H1 (cell line): ENCODE measurements around the gene DOCK9. TPM values are rescaled to one million over a fixed set of nuclear protein-coding genes. Genes with fewer than 3 reads are reported as not detected.
A peak's percentile ranks its signal among the peaks of the same experiment; 100 is the strongest.

ENCODE experiments used
- CTCF ChIA-PET: fragments of 300-600 bp; sonication (Branson Sonifier 250); formaldehyde crosslinking; loops from one replicate; lab custom pipeline; 2021; ENCODE audit not compliant: partially characterized antibody; lab: Charles Lee
- POLR2A ChIA-PET: fragments of 300-600 bp; sonication (Branson Sonifier 250); formaldehyde crosslinking; loops from one replicate; lab custom pipeline; 2021; ENCODE audit warnings: inconsistent platforms; ENCODE audit not compliant: partially characterized antibody; lab: Charles Lee
- DNase-seq, 2 experiments: peaks; one replicate each; pipeline versions ENCODE4 v3.0.0 to v3.0.0-alpha.2; 2010 to 2022; ENCODE audit warnings: low spot score in 2 of 2, low read depth in 1 of 2, mixed read lengths in 1 of 2
- FAIRE-seq: peaks from 2 replicates; lab custom pipeline; 2011; peaks lifted over from hg19 to GRCh38; lab: Jason Lieb, UNC
- H2AFZ ChIP-seq: 2 replicates; pipeline ENCODE4 v1.8.1; 2012; ENCODE audit warnings: low read length, inconsistent platforms
- H2AK5ac ChIP-seq: 2 replicates; pipeline ENCODE4 v1.6.1; 2013; ENCODE audit warnings: low read depth, low read length
- H2BK120ac ChIP-seq: replicated peaks from 2 replicates; pipeline ENCODE3; 2013; ENCODE audit warnings: low read depth, low read length, inconsistent platforms
- H2BK12ac ChIP-seq: 2 replicates; pipeline ENCODE4 v1.6.1; 2013; ENCODE audit warnings: low read depth, low read length
- H2BK15ac ChIP-seq: 2 replicates; pipeline ENCODE4 v1.6.1; 2013; ENCODE audit warnings: low read length
- H2BK20ac ChIP-seq: 2 replicates; pipeline ENCODE4 v1.6.1; 2013; ENCODE audit warnings: low read length
- H2BK5ac ChIP-seq: 2 replicates; pipeline ENCODE4 v1.6.1; 2013; ENCODE audit warnings: low read depth, low read length
- H3K14ac ChIP-seq: 2 replicates; pipeline ENCODE4 v1.6.1; 2013; ENCODE audit warnings: inconsistent platforms; ENCODE audit not compliant: insufficient read length
- H3K18ac ChIP-seq: 2 replicates; pipeline ENCODE4 v1.6.1; 2013; ENCODE audit warnings: low read length; ENCODE audit errors: extremely low read depth
- H3K23ac ChIP-seq: 2 replicates; pipeline ENCODE4 v1.6.1; 2013; ENCODE audit warnings: inconsistent platforms; ENCODE audit not compliant: insufficient read length
- H3K23me2 ChIP-seq: 2 replicates; pipeline ENCODE4 v1.6.1; 2013; ENCODE audit warnings: low read depth, low read length
- H3K27ac ChIP-seq: 2 replicates; pipeline ENCODE4 v1.6.1; 2011; ENCODE audit warnings: low read depth, low read length, inconsistent platforms
- H3K27me3 ChIP-seq, 4 experiments: replicated peaks in 1 of 4; 1 replicate in 1 of 4; 2 replicates in 3 of 4; pipeline versions ENCODE4 v1.6.1 to v1.8.1; 2011 to 2013; ENCODE audit warnings: low read length in 3 of 4, mild to moderate bottlenecking in 3 of 4, inconsistent platforms in 2 of 4, mixed read lengths in 2 of 4, moderate library complexity in 1 of 4; ENCODE audit not compliant: control insufficient read depth in 3 of 4, insufficient read depth in 3 of 4; ENCODE audit errors: extremely low read depth in 1 of 4
- H3K36me3 ChIP-seq, 4 experiments: 2 replicates each; pipeline versions ENCODE4 v1.6.1 to v1.8.1; 2011 to 2013; ENCODE audit warnings: mild to moderate bottlenecking in 4 of 4, low read length in 3 of 4, moderate library complexity in 2 of 4, control low read depth in 1 of 4, inconsistent platforms in 1 of 4; ENCODE audit not compliant: insufficient read depth in 4 of 4, control insufficient read depth in 2 of 4
- H3K4ac ChIP-seq: replicated peaks from 2 replicates; pipeline ENCODE3; 2013; ENCODE audit warnings: low read length, low read depth, mixed read lengths, inconsistent platforms; ENCODE audit not compliant: insufficient read length
- H3K4me1 ChIP-seq, 4 experiments: replicated peaks in 1 of 4; 1 replicate in 1 of 4; 2 replicates in 3 of 4; pipeline versions ENCODE4 v1.6.1 to v1.8.1; 2011 to 2013; ENCODE audit warnings: low read length in 3 of 4, inconsistent platforms in 2 of 4, mixed read lengths in 1 of 4; ENCODE audit not compliant: insufficient read depth in 4 of 4, control insufficient read depth in 3 of 4
- H3K4me2 ChIP-seq, 2 experiments: 2 replicates each; pipeline versions ENCODE4 v1.6.1 to v1.8.1; 2011 to 2013; ENCODE audit warnings: low read depth in 2 of 2, low read length in 2 of 2, control low read depth in 1 of 2, inconsistent platforms in 1 of 2, mild to moderate bottlenecking in 1 of 2; ENCODE audit not compliant: insufficient read depth in 1 of 2
- H3K4me3 ChIP-seq, 4 experiments: fragments of 200-600, 300-600 bp in 1 of 4; sonication (generic), shearing (Covaris generic), sonication (Bioruptor Twin) in 1 of 4; 2 replicates each; pipeline versions ENCODE4 v1.5.1 to v1.8.1; 2011 to 2016; ENCODE audit warnings: low read length in 4 of 4, low read depth in 3 of 4, control low read depth in 2 of 4, inconsistent platforms in 2 of 4, mild to moderate bottlenecking in 2 of 4, mixed read lengths in 1 of 4, moderate library complexity in 1 of 4; ENCODE audit not compliant: insufficient read depth in 2 of 4; ENCODE audit errors: extremely low read depth in 1 of 4
- H3K56ac ChIP-seq: replicated peaks from 2 replicates; pipeline ENCODE3; 2013; ENCODE audit warnings: low read depth, mild to moderate bottlenecking, mixed read lengths, low read length, inconsistent platforms; ENCODE audit not compliant: insufficient read length
- H3K79me1 ChIP-seq: 2 replicates; pipeline ENCODE4 v1.6.1; 2013; ENCODE audit warnings: low read depth, low read length, control low read depth
- H3K79me2 ChIP-seq, 2 experiments: 2 replicates each; pipeline versions ENCODE4 v1.6.1 to v1.8.1; 2012 to 2013; ENCODE audit warnings: low read length in 2 of 2, mild to moderate bottlenecking in 2 of 2, inconsistent platforms in 1 of 2; ENCODE audit not compliant: insufficient read depth in 2 of 2, control insufficient read depth in 1 of 2
- H3K9ac ChIP-seq, 4 experiments: replicated peaks in 1 of 4; 1 replicate in 1 of 4; 2 replicates in 3 of 4; pipeline versions ENCODE4 v1.6.1 to v1.8.1; 2011 to 2013; ENCODE audit warnings: low read depth in 3 of 4, low read length in 3 of 4, control low read depth in 2 of 4, mild to moderate bottlenecking in 2 of 4, moderate library complexity in 2 of 4, inconsistent platforms in 1 of 4; ENCODE audit errors: extremely low read depth in 1 of 4
- H3K9me3 ChIP-seq, 2 experiments: 2 replicates each; pipeline versions ENCODE4 v1.6.1 to v1.8.1; 2012 to 2013; ENCODE audit warnings: mild to moderate bottlenecking in 2 of 2, moderate library complexity in 2 of 2, control low read depth in 1 of 2, inconsistent platforms in 1 of 2, low read depth in 1 of 2, low read length in 1 of 2, mixed read lengths in 1 of 2; ENCODE audit not compliant: insufficient read depth in 2 of 2
- H4K20me1 ChIP-seq, 2 experiments: replicated peaks in 1 of 2; 2 replicates each; pipeline versions ENCODE3 to v1.8.1; 2011 to 2013; ENCODE audit warnings: inconsistent platforms in 2 of 2, low read length in 2 of 2, mild to moderate bottlenecking in 1 of 2; ENCODE audit not compliant: insufficient read depth in 2 of 2, control insufficient read depth in 1 of 2
- H4K5ac ChIP-seq: 2 replicates; pipeline ENCODE4 v1.6.1; 2013; ENCODE audit warnings: low read length, low read depth, mixed read lengths, inconsistent platforms; ENCODE audit not compliant: insufficient read length
- H4K8ac ChIP-seq: 2 replicates; pipeline ENCODE4 v1.8.0; 2013; ENCODE audit warnings: mild to moderate bottlenecking, moderate library complexity, low read length, inconsistent platforms; ENCODE audit not compliant: insufficient read depth; ENCODE audit errors: extremely low read depth
- H4K91ac ChIP-seq: replicated peaks from 2 replicates; pipeline ENCODE3; 2013; ENCODE audit warnings: low read length, mixed read lengths, inconsistent platforms; ENCODE audit not compliant: insufficient read length
- ASH2L ChIP-seq: fragments of 200-600, 300-600 bp; sonication (generic); IDR thresholded peaks from one replicate; pipeline ENCODE4 v1.7.1; 2017; ENCODE audit warnings: low read length
- CEBPB ChIP-seq: IDR thresholded peaks from 2 replicates; pipeline ENCODE4 v1.6.1; 2012; ENCODE audit warnings: low read depth, low read length
- WGBS, 2 experiments: shearing (Covaris generic) in 1 of 2; methylation state at CpG; one replicate each; pipeline versions ENCODE4 v1.1.6 to v1.1.7; 2013 to 2015; ENCODE audit warnings: low lambda C conversion rate in 2 of 2, mixed read lengths in 2 of 2, inconsistent platforms in 1 of 2, low coverage in 1 of 2, missing lambda C conversion rate in 1 of 2; ENCODE audit not compliant: insufficient replicate concordance in 2 of 2, insufficient coverage in 1 of 2, insufficient read length in 1 of 2; ENCODE audit errors: extremely low coverage in 1 of 2, missing lambda C conversion rate in 1 of 2; 5-methylcytosine and 5-hydroxymethylcytosine counted together
- polyA plus RNA-seq, 7 experiments: library from polyadenylated mRNA; depleted of rRNA in 3 of 7; stranded (reverse) in 5 of 7; unstranded in 2 of 7; fragments of >200 nt in 5 of 7; fragments of 200-250 nt in 2 of 7; gene quantifications; 1 replicate in 5 of 7; 2 replicates in 1 of 7; 4 replicates in 1 of 7; pipeline versions ENCODE4 v1.2.1 to v1.2.3, GENCODE V29; 2011 to 2013; ENCODE audit warnings: missing spikeins in 2 of 7, mixed read lengths in 2 of 7
- total RNA-seq: library from RNA; stranded (reverse); fragmentation: NEBNext Ultra II Directional; extraction: Animal tissue kit (Norgen Biotek cat#: 25700); gene quantifications from 2 replicates; pipeline ENCODE4 v1.2.1, GENCODE V29; 2021

The DOCK9 gene
- total and polyA plus RNA-seq, 2 of the 8 experiments (the other 6 are each of a cell fraction or from before 2014, with no cell fraction given): 21.6 to 31.5 TPM

DNA sequence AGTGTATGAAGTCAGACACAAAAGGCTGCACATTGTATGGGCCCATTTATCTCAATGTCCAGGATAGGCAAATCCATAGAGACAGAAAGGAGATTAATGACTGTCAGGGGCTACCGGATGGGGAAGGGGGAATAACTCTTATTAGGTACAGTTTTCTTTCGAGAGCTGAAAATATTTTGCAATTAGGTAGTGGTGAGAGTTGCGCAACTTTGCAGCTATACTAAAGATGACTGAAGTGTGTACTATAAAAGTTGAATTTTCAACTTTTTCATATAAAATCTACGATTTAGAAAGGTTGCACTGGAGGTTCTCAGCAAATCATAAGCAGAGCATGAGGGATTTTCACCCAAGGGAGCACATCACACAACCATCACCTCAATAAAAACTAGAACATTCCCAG lies 209.3 kb downstream of the DOCK9 start:
- no peak for DNase-seq
- Histone ChIP-seq H2AFZ (no peak overlapping the region), H3K79me2 (no peaks in the 10 kb centered on the region), H2BK120ac (no peak overlapping the region), H2BK15ac (no peak overlapping the region), H3K4ac (no peak overlapping the region), H2AK5ac (no peak overlapping the region), H3K18ac (no peak overlapping the region), H2BK12ac (no peak overlapping the region), H4K8ac (no peak overlapping the region), H3K27ac (no peak overlapping the region), H3K36me3 (no peaks in the 10 kb centered on the region), H2BK5ac (no peak overlapping the region), H3K23me2 (no peaks in the 10 kb centered on the region), H3K9ac (no peak overlapping the region), H3K56ac (no peak overlapping the region), H3K4me1 (peaks cover 0 to 4% (median 1%) of the 10 kb centered on the region in 4 experiments; a peak in 2 of 7 replicates), H4K91ac (no peak overlapping the region), H2BK20ac (no peak overlapping the region), H4K20me1 (no peaks in the 10 kb centered on the region), H3K14ac (no peak overlapping the region), H3K4me2 (no peak overlapping the region), H3K23ac (no peak overlapping the region), H3K9me3 (no peaks in the 10 kb centered on the region), H3K79me1 (no peaks in the 10 kb centered on the region), H3K4me3 (no peak overlapping the region), H4K5ac (no peak overlapping the region), H3K27me3 (peaks cover 0 to 2% (median 0%) of the 10 kb centered on the region in 4 experiments; a peak in 1 of 7 replicates)
- TF ChIP-seq CEBPB (peak; percentile 87), ASH2L (no peak)
- WGBS, 2 experiments: 87% methylated on average over 4 of the region's 4 CpGs; no CpG with 5 or more reads in 1 of the 2 experiments
- FAIRE-seq: no peak
- CTCF ChIA-PET: interaction anchor here (3.4 kb wide), 1 partner anchor 9 kb away, joined by 10 read pairs; no protein-coding TSS in a partner anchor
- POLR2A ChIA-PET: no interaction called here
